Retinal pigment epithelial cell (primary cell): ENCODE measurements around the gene EFL1.
A peak's percentile ranks its signal among the peaks of the same experiment; 100 is the strongest.

Experiments
- DNase-seq: peaks from one replicate; pipeline ENCODE4 v3.0.0-alpha.2; 2010; ENCODE audit warnings: low read depth
- H3K4me3 ChIP-seq: 2 replicates; pipeline ENCODE4 v1.5.1; 2011; ENCODE audit warnings: mild to moderate bottlenecking, low read length, control low read depth, moderate library complexity
- TF ChIP-seq, protein P1 (sequence below): conservative IDR thresholded peaks from 2 replicates; pipeline ENCODE4 v1.5.1; 2011; ENCODE audit warnings: low read depth, low read length, control low read depth, inconsistent platforms

EFL1 gene

DNA sequence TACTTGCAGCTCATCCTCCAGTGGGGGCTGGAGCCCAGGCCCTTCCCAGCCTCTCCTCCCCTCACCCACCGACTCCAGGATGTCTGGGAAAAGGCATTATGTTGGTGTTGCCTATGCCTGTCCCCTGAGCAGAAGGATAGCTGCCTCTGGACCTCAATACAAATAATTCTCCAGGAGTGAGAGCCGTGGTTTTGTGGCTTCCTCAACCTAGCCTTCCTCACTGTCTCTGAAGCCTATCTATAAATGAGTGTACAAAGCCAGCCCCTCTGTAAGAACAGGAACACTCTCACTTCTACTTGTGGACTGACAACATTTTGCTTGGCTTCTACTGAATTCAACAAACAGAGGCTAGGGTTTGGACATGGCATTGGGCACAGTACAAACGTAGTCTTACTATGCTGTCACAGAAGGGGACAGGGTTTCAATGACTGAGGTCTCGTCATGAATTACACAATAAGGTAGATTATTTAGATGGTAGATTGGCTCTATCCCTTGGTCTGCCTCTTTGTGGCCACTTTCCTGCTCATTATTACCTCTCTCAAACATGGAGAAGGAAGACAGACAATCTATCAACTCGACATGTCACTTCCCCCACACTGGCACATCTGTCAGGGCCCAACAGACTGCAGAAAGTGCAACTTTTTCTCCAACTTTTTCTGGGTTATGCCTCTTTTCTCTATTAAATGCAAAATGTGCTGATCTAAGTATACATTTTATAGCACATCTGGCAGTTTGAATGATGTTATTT is 134.0 kb downstream of the EFL1 start:
- H3K4me3 ChIP-seq: no peak overlapping the region
- no peak for DNase-seq
- TF ChIP-seq, protein P1, sequence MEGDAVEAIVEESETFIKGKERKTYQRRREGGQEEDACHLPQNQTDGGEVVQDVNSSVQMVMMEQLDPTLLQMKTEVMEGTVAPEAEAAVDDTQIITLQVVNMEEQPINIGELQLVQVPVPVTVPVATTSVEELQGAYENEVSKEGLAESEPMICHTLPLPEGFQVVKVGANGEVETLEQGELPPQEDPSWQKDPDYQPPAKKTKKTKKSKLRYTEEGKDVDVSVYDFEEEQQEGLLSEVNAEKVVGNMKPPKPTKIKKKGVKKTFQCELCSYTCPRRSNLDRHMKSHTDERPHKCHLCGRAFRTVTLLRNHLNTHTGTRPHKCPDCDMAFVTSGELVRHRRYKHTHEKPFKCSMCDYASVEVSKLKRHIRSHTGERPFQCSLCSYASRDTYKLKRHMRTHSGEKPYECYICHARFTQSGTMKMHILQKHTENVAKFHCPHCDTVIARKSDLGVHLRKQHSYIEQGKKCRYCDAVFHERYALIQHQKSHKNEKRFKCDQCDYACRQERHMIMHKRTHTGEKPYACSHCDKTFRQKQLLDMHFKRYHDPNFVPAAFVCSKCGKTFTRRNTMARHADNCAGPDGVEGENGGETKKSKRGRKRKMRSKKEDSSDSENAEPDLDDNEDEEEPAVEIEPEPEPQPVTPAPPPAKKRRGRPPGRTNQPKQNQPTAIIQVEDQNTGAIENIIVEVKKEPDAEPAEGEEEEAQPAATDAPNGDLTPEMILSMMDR: no peak

DNA sequence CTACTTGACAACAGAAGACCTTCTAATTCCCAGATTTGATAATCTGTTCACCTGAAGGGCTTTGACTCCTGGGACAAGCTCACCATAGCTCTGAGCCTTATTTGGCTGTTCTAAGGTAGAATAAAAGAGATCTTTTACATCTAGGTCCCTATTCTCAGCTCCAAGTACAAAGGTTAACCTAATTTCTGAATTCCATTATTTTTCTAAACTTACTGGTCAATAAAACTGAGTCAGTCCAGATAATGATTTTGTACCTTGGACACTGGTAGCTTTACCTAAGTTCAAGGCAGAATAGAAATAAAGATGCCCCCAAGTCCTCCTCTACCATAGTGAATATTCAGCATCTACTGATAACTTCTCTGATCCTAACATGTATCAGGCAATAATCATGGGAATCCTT is 135.0 kb downstream of the EFL1 start:
- no peak overlapping the region for H3K4me3 ChIP-seq
- TF ChIP-seq, protein P1: no peak
- DNase-seq: no peak

DNA sequence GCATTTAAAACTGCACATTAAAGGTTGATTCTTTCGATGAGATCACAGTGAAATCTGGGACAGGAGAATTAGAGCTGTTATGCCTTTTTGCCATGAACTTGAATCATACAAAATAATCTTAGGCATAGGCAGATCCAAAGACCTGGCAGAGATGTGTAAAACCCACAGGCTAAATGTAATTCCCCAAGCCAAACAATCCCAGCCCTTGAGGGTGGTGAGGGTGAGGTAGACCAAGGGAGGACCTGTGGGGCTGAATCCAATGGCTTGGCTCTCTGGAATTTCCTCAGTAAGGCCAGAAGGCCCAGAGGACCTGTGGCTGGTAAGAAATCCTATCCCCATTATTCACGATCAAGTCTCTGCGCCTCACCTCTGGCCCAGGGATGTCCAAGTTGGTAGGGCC is 136.2 kb downstream of the EFL1 start:
- H3K4me3 ChIP-seq: no peak overlapping the region
- DNase-seq: no peak
- TF ChIP-seq, protein P1: no peak

DNA sequence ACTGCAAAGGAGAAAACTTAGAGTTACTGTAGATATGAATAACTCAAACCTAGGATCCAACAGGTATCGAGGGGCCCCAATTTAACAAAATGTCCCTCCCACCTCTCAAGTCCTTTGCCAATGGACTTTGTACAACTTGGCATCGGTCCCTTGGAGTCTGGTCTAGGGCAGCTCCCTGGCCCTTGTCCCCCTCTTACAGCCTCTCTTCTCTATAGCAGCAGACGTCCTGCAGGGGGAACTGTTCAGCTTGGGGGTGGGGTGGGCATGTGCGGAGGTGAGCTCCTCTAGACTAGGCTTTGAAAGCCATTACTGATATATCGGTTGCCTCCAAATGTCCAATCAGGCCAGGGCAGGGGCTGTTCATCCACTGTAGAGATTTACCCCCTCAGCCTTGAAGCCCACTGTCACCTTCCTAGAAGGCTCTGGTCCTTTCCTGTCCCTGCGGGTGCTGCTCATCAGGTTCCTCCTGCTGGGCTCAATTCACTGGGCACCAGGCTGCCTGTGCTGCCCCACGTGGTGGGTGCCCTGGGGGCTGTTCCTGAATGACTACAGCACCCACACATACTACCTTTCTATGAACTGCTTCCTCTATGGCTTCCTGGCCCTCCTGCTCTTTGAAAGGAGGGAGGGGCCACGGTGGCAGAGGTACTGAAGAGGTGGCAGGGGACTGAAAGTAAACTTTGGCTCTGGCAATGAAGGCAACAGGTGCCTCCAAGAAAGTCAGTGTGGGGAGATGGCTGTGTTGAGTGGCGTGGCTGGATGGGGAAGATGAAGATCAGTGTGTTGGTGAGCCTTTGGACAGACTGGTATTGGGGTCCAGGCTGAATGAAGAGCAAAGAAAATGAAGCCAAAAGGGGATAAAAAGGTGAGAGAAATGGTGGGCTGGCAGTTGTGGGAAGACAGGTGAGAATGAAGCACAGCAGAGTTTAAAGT is 137.9 kb downstream of the EFL1 start:
- TF ChIP-seq, protein P1: no peak
- no peak for DNase-seq
- H3K4me3 ChIP-seq: no peak overlapping the region

DNA sequence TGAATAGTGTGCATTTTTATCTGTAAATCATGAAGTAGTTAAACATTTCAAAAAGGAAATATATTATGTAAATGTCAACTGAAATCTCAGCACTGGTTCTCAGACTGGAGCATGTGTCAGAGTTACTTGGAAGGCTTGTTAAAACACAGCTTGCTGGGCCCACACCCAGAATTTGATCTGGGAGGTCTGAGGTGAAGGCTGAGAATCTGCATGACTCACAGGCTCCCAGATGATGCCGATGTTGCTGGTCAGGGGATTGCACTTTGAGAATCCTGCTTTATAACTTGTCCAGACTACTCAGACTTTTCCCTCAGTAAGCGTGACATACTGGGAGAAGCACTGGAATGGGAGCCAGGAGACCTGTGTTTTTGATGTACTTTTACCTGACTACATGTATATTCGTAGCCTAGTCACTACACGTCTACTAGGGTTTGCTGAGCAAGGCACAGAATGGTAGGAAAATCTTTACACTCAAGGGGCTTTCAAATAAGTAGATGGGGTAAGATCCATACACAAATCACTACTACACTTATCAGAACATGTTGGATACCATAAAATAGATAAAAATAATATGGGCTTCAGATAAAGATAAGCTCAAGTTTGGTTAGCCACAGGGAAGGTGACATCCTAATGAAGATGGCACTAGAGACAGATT is 139.7 kb downstream of the EFL1 start:
- H3K4me3 ChIP-seq: no peak overlapping the region
- TF ChIP-seq, protein P1: no peak

DNA sequence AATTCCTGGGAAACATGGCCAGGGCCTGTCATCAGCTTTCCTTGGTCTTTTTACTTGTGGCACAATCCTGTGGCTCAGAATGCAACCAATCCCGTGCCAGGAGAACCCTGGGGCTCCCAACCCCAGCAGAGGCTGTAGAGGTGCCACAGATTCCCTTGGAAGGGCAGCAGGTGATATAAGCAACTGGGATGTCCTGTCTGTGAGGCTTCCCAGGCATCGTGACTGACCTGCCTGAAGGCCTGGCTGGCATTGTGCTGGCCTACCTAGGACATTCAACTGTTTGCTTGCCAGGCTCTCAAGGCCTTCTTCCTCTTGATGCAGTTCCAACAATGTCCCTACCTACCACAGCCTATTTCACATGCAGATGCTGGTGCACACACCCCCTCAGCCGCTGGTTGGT is 144.5 kb downstream of the EFL1 start:
- TF ChIP-seq, protein P1: no peak
- no peak for DNase-seq
- H3K4me3 ChIP-seq: no peak overlapping the region

More for the DNA sequence above, 139.7 kb downstream of the EFL1 start:
- DNase-seq: peak; percentile 93
